ENCODE results near the gene ARID1B.

ARID1B gene

GRCh38 chr6:156822747-156823206 lies 45.6 kb downstream of the ARID1B start:
- in situ Hi-C loops (cut with MboI; ENCODE audit: low sequenced_read_pairs): no loop called here

- in situ Hi-C loops (cut with MboI; ENCODE audit: low sequenced_read_pairs): no loop called here
Measured at GRCh38 chr6:156824142-156824541, 47.0 kb downstream of the ARID1B start.

- in situ Hi-C loops (cut with MboI; ENCODE audit: low sequenced_read_pairs): no loop called here
Measured at GRCh38 chr6:156825475-156825874, 48.3 kb downstream of the ARID1B start.

- in situ Hi-C loops (cut with MboI; ENCODE audit: low sequenced_read_pairs): no loop called here
Measured at GRCh38 chr6:156826290-156826955, 49.2 kb downstream of the ARID1B start.

GRCh38 chr6:156827382-156827781 lies 50.2 kb downstream of the ARID1B start:
- in situ Hi-C loops (cut with MboI; ENCODE audit: low sequenced_read_pairs): no loop called here

- in situ Hi-C loops (cut with MboI; ENCODE audit: low sequenced_read_pairs): no loop called here
Measured at GRCh38 chr6:156828280-156828703, 51.1 kb downstream of the ARID1B start.

- in situ Hi-C loops (cut with MboI; ENCODE audit: low sequenced_read_pairs): no loop called here
Measured at GRCh38 chr6:156830126-156830525, 52.9 kb downstream of the ARID1B start.

- in situ Hi-C loops (cut with MboI; ENCODE audit: low sequenced_read_pairs): no loop called here
Measured at GRCh38 chr6:156832231-156832647, 55.1 kb downstream of the ARID1B start.

- in situ Hi-C loops (cut with MboI; ENCODE audit: low sequenced_read_pairs): no loop called here
Measured at GRCh38 chr6:156832669-156833068, 55.5 kb downstream of the ARID1B start.

GRCh38 chr6:156833755-156834154 lies 56.6 kb downstream of the ARID1B start:
- in situ Hi-C loops (cut with MboI; ENCODE audit: low sequenced_read_pairs): no loop called here

- in situ Hi-C loops (cut with MboI; ENCODE audit: low sequenced_read_pairs): no loop called here
Measured at GRCh38 chr6:156839129-156839528, 62.0 kb downstream of the ARID1B start.

- in situ Hi-C loops (cut with MboI; ENCODE audit: low sequenced_read_pairs): no loop called here
Measured at GRCh38 chr6:156839591-156840001, 62.4 kb downstream of the ARID1B start.

GRCh38 chr6:156840136-156840535 lies 63.0 kb downstream of the ARID1B start:
- in situ Hi-C loops (cut with MboI; ENCODE audit: low sequenced_read_pairs): no loop called here

GRCh38 chr6:156840606-156841005 lies 63.4 kb downstream of the ARID1B start:
- in situ Hi-C loops (cut with MboI; ENCODE audit: low sequenced_read_pairs): no loop called here

- in situ Hi-C loops (cut with MboI; ENCODE audit: low sequenced_read_pairs): no loop called here
Measured at GRCh38 chr6:156841508-156841907, 64.3 kb downstream of the ARID1B start.

GRCh38 chr6:156842598-156843250 lies 65.5 kb downstream of the ARID1B start:
- in situ Hi-C loops (cut with MboI; ENCODE audit: low sequenced_read_pairs): no loop called here

GRCh38 chr6:156844089-156844488 lies 66.9 kb downstream of the ARID1B start:
- in situ Hi-C loops (cut with MboI; ENCODE audit: low sequenced_read_pairs): no loop called here

- in situ Hi-C loops (cut with MboI; ENCODE audit: low sequenced_read_pairs): no loop called here
Measured at GRCh38 chr6:156845454-156846155, 68.4 kb downstream of the ARID1B start.

GRCh38 chr6:156846845-156847599 lies 69.8 kb downstream of the ARID1B start:
- in situ Hi-C loops (cut with MboI; ENCODE audit: low sequenced_read_pairs): no loop called here

- in situ Hi-C loops (cut with MboI; ENCODE audit: low sequenced_read_pairs): no loop called here
Measured at GRCh38 chr6:156848123-156848522, 70.9 kb downstream of the ARID1B start.

GRCh38 chr6:156848533-156848932 lies 71.4 kb downstream of the ARID1B start:
- in situ Hi-C loops (cut with MboI; ENCODE audit: low sequenced_read_pairs): no loop called here

Measured in HL-60/S4 treated with phorbol 12-myristate 13-acetate at 8.2 ng/mL for 4 days and 3 days (cell line).